ENCODE data around the gene ISOC2. TPM values are rescaled to one million over a fixed set of nuclear protein-coding genes. Genes with fewer than 3 reads are reported as not detected.

The ISOC2 gene
- total RNA-seq, 1 experiment from 2014 or later = 72.2 TPM

DNA sequence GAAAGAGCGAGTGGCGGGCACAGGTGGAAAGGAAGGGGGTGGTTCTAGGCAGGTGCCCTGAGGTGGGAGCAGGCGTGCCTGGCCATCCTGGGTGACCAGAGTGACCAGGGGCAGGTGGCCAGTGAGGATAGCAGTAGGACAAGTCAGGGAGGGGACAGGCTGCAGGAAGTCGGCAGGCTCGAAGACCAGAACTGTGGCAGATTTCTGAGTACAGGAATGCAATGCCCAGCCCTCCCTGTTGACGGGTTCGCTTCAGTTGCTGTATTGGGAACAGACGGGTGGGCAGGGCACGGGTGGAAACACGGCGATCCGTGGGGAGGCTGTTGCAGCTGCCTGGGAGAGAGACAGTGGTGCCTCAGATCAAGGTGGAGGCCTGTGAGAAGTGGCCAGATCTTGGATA, 16.9 kb upstream of the ISOC2 start:
- H3K27ac ChIP-seq (ENCODE audit: insufficient read length, low read depth, low read length) = no peak overlapping the region
- no peak overlapping the region for H4K91ac ChIP-seq (ENCODE audit: insufficient read length, low read depth, low read length)
- no peak overlapping the region for H3K56ac ChIP-seq (ENCODE audit: insufficient read length, low read depth, low read length)
- Mint-ChIP-seq H3K4me3 (peak overlapping the region; percentile 85 to 93), H3K27me3 (ENCODE audit: low read depth) (no peaks in the 10 kb centered on the region), H3K27ac (peak overlapping the region in 1 of 3 experiments; percentile 50; a peak in 2 of 7 replicates), H3K4me1 (peaks cover 23 to 56% of the 10 kb centered on the region in 2 experiments), H3K36me3 (ENCODE audit: insufficient read depth in 1 of 3, low read depth in 3 of 3) (peaks cover 2 to 19% (median 3%) of the 10 kb centered on the region in 3 experiments; a peak in 6 of 7 replicates), H3K9me3 (no peaks in the 10 kb centered on the region)
- no peak overlapping the region for H3K4ac ChIP-seq (ENCODE audit: low read depth, low read length)
- no peak overlapping the region for H4K8ac ChIP-seq (replicated peaks; ENCODE audit: insufficient read length, low read depth, low read length)
- H4K5ac ChIP-seq (ENCODE audit: insufficient read length, low read depth, low read length) = no peak overlapping the region
- no peak overlapping the region for H3K18ac ChIP-seq (ENCODE audit: insufficient read length, low read depth, low read length)
- no peak overlapping the region for H3K9ac ChIP-seq (ENCODE audit: extremely low read depth, insufficient read length, low read length)
- no peak overlapping the region for H2AK5ac ChIP-seq (ENCODE audit: insufficient read length, low read length)
- H2BK12ac ChIP-seq (ENCODE audit: insufficient read length, low read depth, low read length) = no peak overlapping the region
- peaks cover 5% of the 10 kb centered on the region for H3K23me2 ChIP-seq (ENCODE audit: insufficient read length, low read depth, low read length, poor library complexity, severe bottlenecking)
- no peak overlapping the region for H3K23ac ChIP-seq (ENCODE audit: insufficient read length, low read depth, low read length)
- no peaks in the 10 kb centered on the region for H3K79me1 ChIP-seq (ENCODE audit: insufficient read depth, low read depth, low read length, poor library complexity, severe bottlenecking)
- no peaks in the 10 kb centered on the region for H3K79me2 ChIP-seq (ENCODE audit: insufficient read depth, low read length)
- H3K14ac ChIP-seq (ENCODE audit: insufficient read depth, low read length) = no peak overlapping the region
- H3K4me1 ChIP-seq (ENCODE audit: insufficient read depth, low read length) = no peaks in the 10 kb centered on the region
- no CpG with 5 or more reads among the region's 12 CpGs for WGBS (ENCODE audit: extremely low coverage, insufficient read length, low lambda C conversion rate)
- H3K27me3 ChIP-seq (ENCODE audit: insufficient read depth, low read length) = no peaks in the 10 kb centered on the region
- H3K9me3 ChIP-seq (ENCODE audit: control insufficient read depth, low read depth, low read length) = no peaks in the 10 kb centered on the region
- H2BK15ac ChIP-seq (ENCODE audit: low read depth, low read length) = no peak overlapping the region
- TF ChIP-seq, protein P1, sequence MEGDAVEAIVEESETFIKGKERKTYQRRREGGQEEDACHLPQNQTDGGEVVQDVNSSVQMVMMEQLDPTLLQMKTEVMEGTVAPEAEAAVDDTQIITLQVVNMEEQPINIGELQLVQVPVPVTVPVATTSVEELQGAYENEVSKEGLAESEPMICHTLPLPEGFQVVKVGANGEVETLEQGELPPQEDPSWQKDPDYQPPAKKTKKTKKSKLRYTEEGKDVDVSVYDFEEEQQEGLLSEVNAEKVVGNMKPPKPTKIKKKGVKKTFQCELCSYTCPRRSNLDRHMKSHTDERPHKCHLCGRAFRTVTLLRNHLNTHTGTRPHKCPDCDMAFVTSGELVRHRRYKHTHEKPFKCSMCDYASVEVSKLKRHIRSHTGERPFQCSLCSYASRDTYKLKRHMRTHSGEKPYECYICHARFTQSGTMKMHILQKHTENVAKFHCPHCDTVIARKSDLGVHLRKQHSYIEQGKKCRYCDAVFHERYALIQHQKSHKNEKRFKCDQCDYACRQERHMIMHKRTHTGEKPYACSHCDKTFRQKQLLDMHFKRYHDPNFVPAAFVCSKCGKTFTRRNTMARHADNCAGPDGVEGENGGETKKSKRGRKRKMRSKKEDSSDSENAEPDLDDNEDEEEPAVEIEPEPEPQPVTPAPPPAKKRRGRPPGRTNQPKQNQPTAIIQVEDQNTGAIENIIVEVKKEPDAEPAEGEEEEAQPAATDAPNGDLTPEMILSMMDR (conservative IDR thresholded peaks at IDR 0.05) = no peak
- H3T11ph ChIP-seq (ENCODE audit: low read length) = no peak overlapping the region
- no peak overlapping the region for H3K4me2 ChIP-seq (ENCODE audit: insufficient read depth, insufficient read length, low read length)
- H2AFZ ChIP-seq (ENCODE audit: low read length) = no peak overlapping the region
- no peak overlapping the region for H2BK120ac ChIP-seq (ENCODE audit: low read depth, low read length, poor library complexity, severe bottlenecking)
- no peak overlapping the region for H2BK20ac ChIP-seq (ENCODE audit: low read depth, low read length, poor library complexity, severe bottlenecking)
- no peak overlapping the region for H2BK5ac ChIP-seq (ENCODE audit: insufficient read length, low read length)
- DNase-seq = no peak
- H4K20me1 ChIP-seq (ENCODE audit: control insufficient read depth, insufficient read depth, insufficient read length) = no peaks in the 10 kb centered on the region

Measured in H9 (cell line).